ENCODE data around the gene FYN.

- no peak for TF ChIP-seq CTCF (conservative IDR thresholded peaks at IDR 0.05; ENCODE audit: low read depth, low read length)
- TF ChIP-seq, protein P1, sequence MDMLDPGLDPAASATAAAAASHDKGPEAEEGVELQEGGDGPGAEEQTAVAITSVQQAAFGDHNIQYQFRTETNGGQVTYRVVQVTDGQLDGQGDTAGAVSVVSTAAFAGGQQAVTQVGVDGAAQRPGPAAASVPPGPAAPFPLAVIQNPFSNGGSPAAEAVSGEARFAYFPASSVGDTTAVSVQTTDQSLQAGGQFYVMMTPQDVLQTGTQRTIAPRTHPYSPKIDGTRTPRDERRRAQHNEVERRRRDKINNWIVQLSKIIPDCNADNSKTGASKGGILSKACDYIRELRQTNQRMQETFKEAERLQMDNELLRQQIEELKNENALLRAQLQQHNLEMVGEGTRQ (IDR thresholded peaks at IDR 0.05; ENCODE audit: low read depth, low read length), result no peak
- no peak for TF ChIP-seq MAFK (IDR thresholded peaks at IDR 0.05; ENCODE audit: low read depth, low read length)
- no peak for TF ChIP-seq POLR2A (IDR thresholded peaks at IDR 0.05; ENCODE audit: low read depth, low read length)
These were observed 22.8 kb downstream of the FYN start for GRCh38 chr6:111850295-111850937.

All from IMR-90 (cell line).